ENCODE results near the gene DCTN4. TPM values are rescaled to one million over a fixed set of nuclear protein-coding genes. Genes with fewer than 3 reads are reported as not detected.

Gene DCTN4
- total and polyA plus RNA-seq, 4 donors = 63.7 to 111 (median 97.8) TPM

- H3K4me1 ChIP-seq (ENCODE audit: control insufficient read depth, insufficient read depth, low read length) = no peaks in the 10 kb centered on the region
- no peak overlapping the region for H3K4me3 ChIP-seq (ENCODE audit: low read depth, low read length)
- no peaks in the 10 kb centered on the region for H3K36me3 ChIP-seq (ENCODE audit: control insufficient read depth, insufficient read depth, low read length)
- DNase-seq (ENCODE audit: low read depth in 4 of 6, low spot score in 6 of 6) = no peak
- WGBS (ENCODE audit: insufficient coverage) = 89% methylated on average over 6 of the region's 6 CpGs
- no peaks in the 10 kb centered on the region for H3K27me3 ChIP-seq (ENCODE audit: control insufficient read depth, insufficient read depth, low read length)
- H3K9me3 ChIP-seq (ENCODE audit: control insufficient read depth, insufficient read depth, low read length) = no peaks in the 10 kb centered on the region
- no peak overlapping the region for H3K27ac ChIP-seq (ENCODE audit: low read depth, low read length)
These were observed 30.6 kb upstream of the DCTN4 start for GRCh38 chr5:150789450-150789849.

DNA sequence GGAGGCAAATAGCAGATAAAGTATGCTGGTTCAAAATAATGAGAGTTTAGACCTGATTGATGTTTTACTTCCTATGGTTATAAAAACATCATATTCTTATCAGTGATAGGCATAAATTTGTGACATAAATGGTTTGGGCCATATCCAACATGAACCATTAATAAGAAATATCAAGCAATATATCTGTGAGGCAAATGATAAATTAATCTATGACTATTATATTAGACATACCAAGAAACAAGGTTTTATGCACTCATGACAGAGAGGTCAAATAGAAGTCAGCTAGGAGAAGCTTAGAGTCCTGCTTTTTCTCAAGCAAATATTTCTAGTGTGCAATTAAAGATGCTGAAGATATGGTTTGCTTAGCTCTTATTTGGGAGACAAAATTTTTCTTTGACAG is 30.2 kb upstream of the DCTN4 start:
- no peaks in the 10 kb centered on the region for H3K4me1 ChIP-seq (ENCODE audit: control insufficient read depth, insufficient read depth, low read length)
- no peak for DNase-seq (ENCODE audit: low read depth in 4 of 6, low spot score in 6 of 6)
- H3K27me3 ChIP-seq (ENCODE audit: control insufficient read depth, insufficient read depth, low read length) = no peaks in the 10 kb centered on the region
- no peak overlapping the region for H3K27ac ChIP-seq (ENCODE audit: low read depth, low read length)
- no peaks in the 10 kb centered on the region for H3K9me3 ChIP-seq (ENCODE audit: control insufficient read depth, insufficient read depth, low read length)
- no peak overlapping the region for H3K4me3 ChIP-seq (ENCODE audit: low read depth, low read length)
- H3K36me3 ChIP-seq (ENCODE audit: control insufficient read depth, insufficient read depth, low read length) = no peaks in the 10 kb centered on the region

DNA sequence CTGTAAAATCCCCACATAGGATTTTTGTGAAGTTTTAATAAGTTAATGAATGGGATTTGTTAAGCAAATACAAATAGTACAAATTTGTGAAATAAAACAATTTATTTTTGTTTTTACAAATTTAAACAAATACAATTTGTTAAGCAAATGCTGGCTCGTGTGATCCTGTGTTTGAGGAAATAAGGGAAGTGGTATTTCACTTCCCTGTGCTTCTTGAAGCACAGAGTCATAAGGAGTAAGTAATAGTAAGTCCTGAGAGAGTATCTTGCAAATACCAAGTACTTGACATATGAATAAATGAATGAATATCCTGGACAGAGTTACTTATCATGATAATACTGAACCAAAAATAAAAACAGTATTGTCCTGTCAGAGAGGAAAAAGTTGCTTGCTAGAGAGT is 28.8 kb upstream of the DCTN4 start:
- Histone ChIP-seq H3K36me3 (ENCODE audit: control insufficient read depth, insufficient read depth, low read length) (no peaks in the 10 kb centered on the region), H3K27me3 (ENCODE audit: control insufficient read depth, insufficient read depth, low read length) (no peaks in the 10 kb centered on the region), H3K4me1 (ENCODE audit: control insufficient read depth, insufficient read depth, low read length) (peaks cover 6% of the 10 kb centered on the region), H3K4me3 (ENCODE audit: low read depth, low read length) (no peak overlapping the region), H3K27ac (ENCODE audit: low read depth, low read length) (no peak overlapping the region), H3K9me3 (ENCODE audit: control insufficient read depth, insufficient read depth, low read length) (no peaks in the 10 kb centered on the region)
- DNase-seq (ENCODE audit: low read depth in 4 of 6, low spot score in 6 of 6) = no peak
- no CpG with 5 or more reads among the region's 1 CpG for WGBS (ENCODE audit: insufficient coverage)

DNA sequence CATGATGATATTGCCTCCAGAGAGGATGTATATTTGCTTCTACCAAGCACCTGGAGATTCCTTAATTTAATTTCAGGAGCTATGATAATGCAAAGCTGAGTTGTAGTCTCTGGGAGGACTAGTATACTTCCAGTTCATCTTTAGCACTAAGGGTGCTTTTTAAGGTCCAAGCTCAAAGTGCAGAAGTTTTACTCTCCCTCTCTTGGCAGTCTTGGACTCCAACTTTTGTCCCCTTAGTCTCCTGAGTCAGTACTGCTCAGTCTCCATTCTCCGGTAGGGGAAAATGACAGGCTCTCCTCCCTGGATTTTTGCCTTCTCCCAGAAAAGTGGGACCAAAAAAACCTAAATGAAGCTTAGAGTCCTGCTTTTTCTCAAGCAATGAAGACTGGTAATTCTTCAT is 28.1 kb upstream of the DCTN4 start:
- Histone ChIP-seq H3K9me3 (ENCODE audit: control insufficient read depth, insufficient read depth, low read length) (no peaks in the 10 kb centered on the region), H3K36me3 (ENCODE audit: control insufficient read depth, insufficient read depth, low read length) (no peaks in the 10 kb centered on the region), H3K27me3 (ENCODE audit: control insufficient read depth, insufficient read depth, low read length) (no peaks in the 10 kb centered on the region), H3K4me1 (ENCODE audit: control insufficient read depth, insufficient read depth, low read length) (peaks cover 6% of the 10 kb centered on the region), H3K4me3 (ENCODE audit: low read depth, low read length) (no peak overlapping the region), H3K27ac (ENCODE audit: low read depth, low read length) (no peak overlapping the region)
- DNase-seq (ENCODE audit: low read depth in 4 of 6, low spot score in 6 of 6) = no peak
- 83% methylated on average over 1 of the region's 1 CpG for WGBS (ENCODE audit: insufficient coverage)

- H3K4me1 ChIP-seq (ENCODE audit: control insufficient read depth, insufficient read depth, low read length) = peaks cover 9% of the 10 kb centered on the region
- no peak for DNase-seq (ENCODE audit: low read depth in 4 of 6, low spot score in 6 of 6)
These were observed 27.1 kb upstream of the DCTN4 start for GRCh38 chr5:150785950-150786349.

GRCh38 chr5:150783422-150783928 is 24.7 kb upstream of the DCTN4 start:
- H3K9me3 ChIP-seq (ENCODE audit: control insufficient read depth, insufficient read depth, low read length) = no peaks in the 10 kb centered on the region
- H3K27ac ChIP-seq (ENCODE audit: low read depth, low read length) = peak overlapping the region; percentile 67
- H3K4me1 ChIP-seq (ENCODE audit: control insufficient read depth, insufficient read depth, low read length) = peaks cover 16% of the 10 kb centered on the region
- no peaks in the 10 kb centered on the region for H3K27me3 ChIP-seq (ENCODE audit: control insufficient read depth, insufficient read depth, low read length)
- H3K4me3 ChIP-seq (ENCODE audit: low read depth, low read length) = no peak overlapping the region
- WGBS (ENCODE audit: insufficient coverage) = 8% methylated on average over 2 of the region's 7 CpGs
- DNase-seq (ENCODE audit: low read depth in 4 of 6, low spot score in 6 of 6) = peak in 2 of 6 donors; percentile 52 to 75
- H3K36me3 ChIP-seq (ENCODE audit: control insufficient read depth, insufficient read depth, low read length) = no peaks in the 10 kb centered on the region

More at GRCh38 chr5:150785950-150786349, 27.1 kb upstream of the DCTN4 start:
- Histone ChIP-seq H3K9me3 (ENCODE audit: control insufficient read depth, insufficient read depth, low read length) (no peaks in the 10 kb centered on the region), H3K36me3 (ENCODE audit: control insufficient read depth, insufficient read depth, low read length) (no peaks in the 10 kb centered on the region), H3K27ac (ENCODE audit: low read depth, low read length) (no peak overlapping the region), H3K27me3 (ENCODE audit: control insufficient read depth, insufficient read depth, low read length) (no peaks in the 10 kb centered on the region), H3K4me3 (ENCODE audit: low read depth, low read length) (no peak overlapping the region)
- whole genome bisulfite sequencing (ENCODE audit: insufficient coverage) = no CpG with 5 or more reads among the region's 1 CpG

DNA sequence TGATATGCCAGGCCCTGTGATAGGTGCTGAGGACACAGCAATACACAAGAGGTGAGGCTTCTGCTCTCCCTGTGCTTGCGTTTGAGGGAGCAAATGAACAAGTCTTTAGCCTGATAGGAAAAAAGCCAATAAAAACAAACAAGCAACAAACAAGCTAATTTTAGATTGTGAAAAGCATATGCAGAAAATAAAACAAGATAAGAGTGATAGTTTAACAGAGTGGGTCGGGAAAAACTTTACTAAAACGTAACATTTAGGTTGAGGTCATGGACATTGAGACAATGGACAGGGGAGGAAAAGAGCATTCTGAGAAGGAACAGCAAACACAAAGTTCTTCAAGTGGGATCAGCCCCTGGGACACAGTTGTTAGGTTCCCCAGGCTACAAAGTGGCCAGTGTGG is 24.0 kb upstream of the DCTN4 start:
- Histone ChIP-seq H3K4me3 (ENCODE audit: low read depth, low read length) (no peak overlapping the region), H3K9me3 (ENCODE audit: control insufficient read depth, insufficient read depth, low read length) (no peaks in the 10 kb centered on the region), H3K27me3 (ENCODE audit: control insufficient read depth, insufficient read depth, low read length) (no peaks in the 10 kb centered on the region), H3K4me1 (ENCODE audit: control insufficient read depth, insufficient read depth, low read length) (peaks cover 22% of the 10 kb centered on the region), H3K36me3 (ENCODE audit: control insufficient read depth, insufficient read depth, low read length) (no peaks in the 10 kb centered on the region), H3K27ac (ENCODE audit: low read depth, low read length) (peak overlapping the region; percentile 44)
- no peak for DNase-seq (ENCODE audit: low read depth in 4 of 6, low spot score in 6 of 6)
- 89% methylated on average over 2 of the region's 3 CpGs for WGBS (ENCODE audit: insufficient coverage)

- Histone ChIP-seq H3K4me1 (ENCODE audit: control insufficient read depth, insufficient read depth, low read length) (peaks cover 23% of the 10 kb centered on the region), H3K27me3 (ENCODE audit: control insufficient read depth, insufficient read depth, low read length) (no peaks in the 10 kb centered on the region), H3K9me3 (ENCODE audit: control insufficient read depth, insufficient read depth, low read length) (no peaks in the 10 kb centered on the region), H3K4me3 (ENCODE audit: low read depth, low read length) (no peak overlapping the region), H3K27ac (ENCODE audit: low read depth, low read length) (peak overlapping the region; percentile 55), H3K36me3 (ENCODE audit: control insufficient read depth, insufficient read depth, low read length) (no peaks in the 10 kb centered on the region)
- 65% methylated on average over 5 of the region's 10 CpGs for WGBS (ENCODE audit: insufficient coverage)
- peak in 1 of 6 donors; percentile 53 for DNase-seq (ENCODE audit: low read depth in 4 of 6, low spot score in 6 of 6)
These were observed 23.1 kb upstream of the DCTN4 start for GRCh38 chr5:150781706-150782614.

DNA sequence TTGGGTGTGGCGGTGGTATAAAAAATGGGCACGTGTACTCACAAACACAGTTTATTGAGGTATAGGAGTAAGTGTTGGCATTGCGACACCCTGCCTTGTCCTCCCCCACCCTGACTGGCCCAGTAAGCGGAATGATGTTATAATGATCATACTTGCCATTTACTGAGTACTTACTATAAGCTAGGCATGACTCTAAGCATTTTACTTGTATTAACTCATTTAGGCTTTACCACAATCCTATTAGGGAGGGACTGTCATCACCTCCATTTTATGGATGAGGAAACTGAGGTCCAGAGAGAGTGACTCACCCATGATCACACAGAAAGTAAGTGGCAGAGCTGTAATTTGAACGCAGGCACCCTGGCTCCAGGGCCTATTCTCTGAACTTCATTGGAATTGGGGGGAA is 22.0 kb upstream of the DCTN4 start:
- no CpG with 5 or more reads among the region's 5 CpGs for WGBS (ENCODE audit: insufficient coverage)
- Histone ChIP-seq H3K4me1 (ENCODE audit: control insufficient read depth, insufficient read depth, low read length) (peaks cover 23% of the 10 kb centered on the region), H3K36me3 (ENCODE audit: control insufficient read depth, insufficient read depth, low read length) (no peaks in the 10 kb centered on the region), H3K9me3 (ENCODE audit: control insufficient read depth, insufficient read depth, low read length) (no peaks in the 10 kb centered on the region), H3K4me3 (ENCODE audit: low read depth, low read length) (no peak overlapping the region), H3K27ac (ENCODE audit: low read depth, low read length) (no peak overlapping the region), H3K27me3 (ENCODE audit: control insufficient read depth, insufficient read depth, low read length) (no peaks in the 10 kb centered on the region)
- no peak for DNase-seq (ENCODE audit: low read depth in 4 of 6, low spot score in 6 of 6)

DNA sequence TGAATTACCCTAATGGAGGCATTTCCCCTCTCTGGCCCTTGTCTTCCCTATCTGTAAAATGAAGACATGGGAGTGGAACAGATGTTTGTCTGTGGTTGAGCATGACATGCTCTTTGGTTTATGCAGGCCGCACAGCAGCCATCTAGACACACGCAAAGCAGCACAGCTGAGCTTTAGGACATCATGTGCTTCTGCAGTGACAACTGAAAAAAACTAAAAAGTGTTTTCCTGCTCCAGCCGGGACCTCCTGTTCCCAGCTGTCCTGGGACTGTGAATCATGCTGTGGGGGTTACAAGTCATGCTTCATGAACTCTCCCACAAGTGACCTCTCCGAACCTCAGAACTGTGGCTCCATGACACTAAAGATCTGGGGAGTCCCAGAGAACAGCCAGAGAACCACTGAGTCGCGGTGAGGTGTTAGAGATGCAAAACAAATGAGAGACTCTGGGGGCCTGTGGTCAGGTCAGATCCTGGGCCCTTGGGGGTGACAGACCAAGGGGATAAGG is 21.4 kb upstream of the DCTN4 start:
- H3K27ac ChIP-seq (ENCODE audit: low read depth, low read length) = no peak overlapping the region
- peaks cover 23% of the 10 kb centered on the region for H3K4me1 ChIP-seq (ENCODE audit: control insufficient read depth, insufficient read depth, low read length)
- no peak overlapping the region for H3K4me3 ChIP-seq (ENCODE audit: low read depth, low read length)
- DNase-seq (ENCODE audit: low read depth in 4 of 6, low spot score in 6 of 6) = no peak
- H3K27me3 ChIP-seq (ENCODE audit: control insufficient read depth, insufficient read depth, low read length) = no peaks in the 10 kb centered on the region
- WGBS (ENCODE audit: insufficient coverage) = 76% methylated on average over 5 of the region's 6 CpGs
- H3K36me3 ChIP-seq (ENCODE audit: control insufficient read depth, insufficient read depth, low read length) = no peaks in the 10 kb centered on the region
- H3K9me3 ChIP-seq (ENCODE audit: control insufficient read depth, insufficient read depth, low read length) = no peaks in the 10 kb centered on the region
